Fibroblast of the conjunctiva (primary cell): ENCODE data around the gene CEP112.

Experiments
- DNase-seq: peaks from one replicate; pipeline ENCODE4 v3.0.0-alpha.2; 2010; ENCODE audit warnings: low read depth

The CEP112 gene

DNA sequence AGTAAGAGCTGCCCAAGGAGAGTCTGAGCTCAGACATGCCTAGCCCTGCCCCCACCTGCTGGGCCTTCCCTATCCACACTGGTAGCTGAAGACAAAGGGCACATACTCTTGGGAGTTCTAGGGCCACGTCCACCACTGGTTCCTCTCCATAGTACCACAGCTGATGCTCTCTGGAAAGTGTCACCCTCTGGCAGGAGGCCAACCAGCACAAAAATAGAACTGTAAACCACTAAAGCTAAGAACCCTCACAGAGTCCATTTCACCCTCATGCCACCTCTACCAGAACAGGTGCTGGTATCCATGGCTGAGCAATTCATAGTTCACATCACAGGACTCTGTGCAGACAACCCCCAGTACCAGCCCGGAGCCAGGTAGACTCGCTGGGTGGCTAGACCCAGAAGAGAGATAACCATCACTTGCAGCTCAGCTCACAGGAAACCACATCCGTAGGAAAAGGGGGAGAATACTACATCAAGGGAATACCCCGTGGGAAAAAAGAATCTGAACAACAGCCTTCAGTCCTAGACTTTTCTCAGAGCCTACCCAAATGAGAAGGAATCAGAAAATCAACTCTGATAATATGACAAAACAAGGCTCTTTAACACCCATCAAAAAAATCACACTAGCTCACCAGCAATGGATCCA, 115.3 kb downstream of the CEP112 start:
- DNase-seq = no peak

DNA sequence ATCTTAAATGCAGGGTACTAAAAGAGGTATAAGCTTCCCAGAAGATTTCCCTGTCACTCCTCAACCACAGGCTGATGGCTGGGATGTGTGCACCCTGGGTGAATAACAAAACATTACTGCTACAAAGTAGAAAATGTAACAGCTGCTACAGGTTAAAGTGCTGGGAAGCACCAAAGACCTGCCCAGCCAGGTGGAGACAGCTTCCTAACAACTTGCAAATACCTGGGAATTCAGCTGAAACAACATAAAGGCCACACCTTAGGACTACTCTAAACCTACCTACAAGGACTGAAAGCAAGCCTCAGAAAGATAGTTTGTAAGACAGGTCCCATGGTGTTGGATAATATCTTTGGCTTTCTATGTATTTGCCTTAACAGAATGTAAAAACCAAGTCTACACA, 118.5 kb downstream of the CEP112 start:
- DNase-seq = no peak

GRCh38 chr17:66063686-66064085, 128.2 kb downstream of the CEP112 start:
- no peak for DNase-seq

GRCh38 chr17:66056148-66056547, 135.8 kb downstream of the CEP112 start:
- no peak for DNase-seq

DNA sequence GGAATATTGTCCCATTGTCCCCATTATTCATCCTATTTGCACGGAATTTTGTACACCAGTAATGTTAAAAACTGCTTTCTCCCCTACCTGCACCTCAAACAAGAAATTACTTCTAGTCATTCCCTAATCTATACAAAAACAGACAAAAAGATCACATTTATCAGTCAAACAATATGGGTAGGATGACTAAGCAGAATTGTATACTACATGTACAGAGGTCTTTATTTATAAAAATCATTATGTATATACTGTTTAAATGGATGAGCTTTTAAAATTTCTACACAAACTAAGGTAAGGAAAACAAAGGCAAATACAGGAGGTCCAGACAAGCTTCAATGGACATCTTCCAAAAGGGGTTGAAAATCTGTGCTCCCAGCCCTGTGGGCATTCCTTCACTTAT, 137.7 kb downstream of the CEP112 start:
- DNase-seq = no peak

DNA sequence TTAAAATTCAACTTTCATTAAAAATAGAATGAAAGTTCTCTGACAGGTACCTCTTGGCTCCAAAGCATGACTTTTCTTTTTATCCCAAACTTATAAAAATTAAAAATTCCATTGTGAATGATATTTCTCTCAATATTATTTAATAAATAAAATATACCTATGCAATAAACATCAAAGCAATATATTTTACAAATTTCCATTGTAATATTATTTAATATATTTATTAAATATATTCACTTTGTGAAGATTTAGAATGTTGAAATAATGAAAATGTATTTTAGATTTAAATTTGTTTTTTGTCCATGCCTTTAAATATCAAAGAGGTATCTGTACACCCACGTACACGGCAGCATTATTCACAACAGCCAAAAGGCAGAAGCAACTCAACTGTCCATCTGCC, 147.8 kb downstream of the CEP112 start:
- DNase-seq = no peak

DNA sequence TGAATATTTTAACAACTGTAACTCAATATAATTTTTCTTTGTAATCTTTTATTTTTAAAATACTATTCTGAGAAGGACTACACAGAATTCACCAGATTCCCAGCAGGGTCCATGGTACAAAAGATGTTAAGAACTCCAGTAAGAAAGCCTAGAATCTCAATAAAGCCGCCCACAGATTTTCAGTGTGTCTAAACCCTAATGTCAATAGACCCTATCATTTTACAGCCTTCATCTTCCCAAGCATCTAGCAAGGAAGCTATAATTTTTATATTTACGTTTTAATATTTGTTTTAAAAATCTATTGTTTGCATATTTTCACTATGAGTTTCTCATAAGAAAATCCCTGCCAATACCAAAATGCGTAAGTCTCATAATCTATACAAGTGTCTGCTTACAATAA, 148.5 kb downstream of the CEP112 start:
- DNase-seq = no peak

DNA sequence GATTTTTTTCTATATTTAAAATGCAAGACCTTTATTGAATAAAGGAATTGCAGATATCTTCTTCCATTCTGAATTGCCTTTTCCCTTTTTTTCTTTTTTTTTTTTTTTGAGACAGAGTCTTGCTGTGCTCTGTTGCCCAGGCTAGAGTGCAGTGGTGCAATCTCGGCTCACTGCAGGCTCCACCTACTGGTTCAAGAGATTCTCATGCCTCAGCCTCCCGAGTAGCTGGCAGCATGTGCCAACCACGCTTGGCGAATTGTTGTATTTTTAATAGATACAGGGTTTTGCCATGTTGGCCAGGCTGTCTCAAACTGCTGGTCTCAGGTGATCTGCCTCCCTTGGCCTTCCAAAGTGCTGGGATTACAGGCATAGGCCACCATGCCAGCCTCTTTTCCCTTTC, 151.5 kb downstream of the CEP112 start:
- no peak for DNase-seq

DNA sequence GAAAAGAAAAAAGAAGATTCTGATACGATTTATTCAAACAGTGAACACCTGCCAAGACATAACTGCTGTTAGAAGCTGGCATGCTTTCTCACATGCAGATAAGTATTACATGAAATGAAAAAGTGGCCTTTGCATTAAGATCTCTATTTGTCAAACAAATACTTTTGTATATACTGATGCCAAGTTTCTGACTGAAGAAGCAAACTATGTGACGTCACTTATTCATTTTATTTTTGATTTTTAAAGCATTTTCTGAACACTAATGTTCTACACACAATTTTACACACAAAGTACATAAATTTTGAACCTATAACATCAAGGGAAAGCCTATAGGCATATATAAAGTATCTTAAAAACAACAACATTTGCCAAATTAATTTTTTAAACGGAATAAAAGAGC, 153.8 kb downstream of the CEP112 start:
- no peak for DNase-seq

GRCh38 chr17:66037221-66037620, 154.7 kb downstream of the CEP112 start:
- DNase-seq = no peak

DNA sequence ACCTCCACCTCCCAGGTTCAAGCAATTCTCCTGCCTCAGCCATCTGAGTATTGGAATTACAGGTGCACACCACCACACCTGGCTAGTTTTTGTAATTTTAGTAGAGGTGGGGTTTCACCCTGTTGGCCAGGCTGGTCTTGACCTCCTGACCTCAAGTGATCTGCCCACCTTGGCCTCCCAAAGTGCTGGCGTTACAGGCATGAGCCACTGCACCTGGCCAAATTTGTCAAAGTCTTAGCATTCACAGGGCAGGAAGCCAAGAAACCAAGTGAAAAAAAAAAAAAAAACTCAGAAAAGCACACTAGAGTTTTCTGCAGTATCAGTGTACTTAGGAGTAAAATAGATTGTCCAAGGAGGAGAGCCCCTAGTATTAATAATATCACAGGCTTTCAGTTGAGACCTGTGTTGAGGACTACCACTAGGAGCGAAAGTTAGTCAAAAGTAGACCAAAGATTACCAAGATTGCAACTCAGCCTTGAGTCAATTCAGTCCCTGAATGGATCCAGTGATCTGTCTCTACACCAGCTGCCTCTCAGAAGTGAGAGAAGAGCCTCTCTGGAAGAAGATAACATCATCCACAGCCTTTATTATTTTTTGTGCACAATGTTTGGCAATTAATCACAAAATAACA, 159.7 kb downstream of the CEP112 start:
- no peak for DNase-seq

GRCh38 chr17:66025551-66025950, 166.4 kb downstream of the CEP112 start:
- no peak for DNase-seq

DNA sequence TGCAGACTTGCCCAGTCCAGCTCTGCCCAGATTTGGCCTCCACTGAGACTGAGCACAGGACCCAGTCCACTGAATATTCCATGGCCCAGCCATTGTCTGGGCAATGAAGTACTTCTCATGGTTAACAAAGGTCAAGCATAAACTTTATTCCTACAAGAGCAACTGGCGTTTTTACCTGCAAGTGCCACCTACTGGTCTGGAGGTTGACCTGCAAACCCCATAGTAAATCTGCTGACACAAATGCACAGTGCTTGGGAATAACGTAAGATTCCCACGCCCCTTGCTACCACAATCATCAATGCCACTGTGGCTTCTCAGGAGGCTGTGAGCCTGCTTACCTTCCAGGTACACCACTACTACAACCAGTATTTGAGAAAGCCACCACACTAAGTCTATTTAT, 170.2 kb downstream of the CEP112 start:
- no peak for DNase-seq

DNA sequence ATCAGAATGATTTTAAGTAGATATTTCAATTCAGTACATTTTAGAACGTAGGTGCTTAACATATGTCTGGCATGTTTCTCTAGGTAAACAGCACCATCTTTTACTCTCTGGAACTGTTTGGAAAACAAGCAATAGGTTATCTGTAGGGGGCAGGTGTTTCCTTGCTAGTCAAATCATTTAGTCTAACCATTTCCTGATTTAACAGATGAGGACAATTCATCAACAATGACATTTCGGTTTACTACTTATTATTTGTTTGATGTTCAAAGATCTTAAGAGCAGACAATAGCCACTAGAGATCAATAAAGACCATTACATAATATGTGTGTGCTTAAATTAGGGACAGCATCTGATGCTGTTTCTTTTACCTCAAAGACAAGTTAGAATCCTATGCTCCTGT, 173.1 kb downstream of the CEP112 start:
- no peak for DNase-seq

DNA sequence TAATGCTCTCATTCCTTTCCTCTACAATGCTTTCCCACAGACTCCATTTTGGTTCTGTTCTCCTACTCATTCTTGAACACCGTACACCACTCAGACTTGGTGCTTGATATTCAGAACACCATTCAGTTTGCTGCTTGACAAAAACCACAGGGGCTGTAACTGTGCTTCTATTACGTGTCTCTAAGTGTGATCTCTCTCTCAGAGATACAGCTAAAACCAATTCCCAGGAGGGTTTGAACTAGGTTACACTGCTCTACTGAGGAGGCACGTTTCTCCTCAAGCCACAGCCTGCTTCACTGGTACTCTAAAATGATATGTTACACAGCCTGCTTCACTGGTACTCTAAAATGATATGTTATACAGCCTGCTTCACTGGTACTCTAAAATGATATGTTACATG, 175.7 kb downstream of the CEP112 start:
- no peak for DNase-seq

- no peak for DNase-seq
Observed at GRCh38 chr17:66008680-66009079, 183.3 kb downstream of the CEP112 start.

- no peak for DNase-seq
Observed at GRCh38 chr17:66006654-66007053, 185.3 kb downstream of the CEP112 start.

- no peak for DNase-seq
Observed at GRCh38 chr17:66002812-66003211, 189.1 kb downstream of the CEP112 start.

DNA sequence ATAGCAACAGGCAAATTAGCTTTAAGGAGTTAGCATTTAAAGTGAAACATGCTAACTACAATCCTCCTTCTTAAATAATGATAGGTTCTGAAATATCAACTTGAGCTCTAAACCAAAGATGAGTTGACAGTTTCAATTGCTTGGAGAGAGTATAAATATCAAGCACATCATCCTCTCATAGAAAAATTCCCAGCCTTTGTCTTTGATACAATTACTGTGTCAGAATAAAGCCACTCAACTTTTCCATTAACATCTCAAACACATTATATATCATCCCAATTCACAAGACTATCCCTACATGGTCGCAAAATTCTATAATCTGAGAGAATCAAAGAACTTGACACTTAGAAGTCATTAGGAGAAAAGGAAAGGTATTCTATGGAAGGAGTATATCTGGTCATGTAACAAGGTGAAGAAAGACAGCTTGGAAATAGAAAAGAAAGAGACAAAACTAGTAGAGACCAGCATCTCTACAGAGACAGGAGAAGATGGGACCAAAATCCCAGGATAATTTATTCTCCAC, 189.8 kb downstream of the CEP112 start:
- no peak for DNase-seq

DNA sequence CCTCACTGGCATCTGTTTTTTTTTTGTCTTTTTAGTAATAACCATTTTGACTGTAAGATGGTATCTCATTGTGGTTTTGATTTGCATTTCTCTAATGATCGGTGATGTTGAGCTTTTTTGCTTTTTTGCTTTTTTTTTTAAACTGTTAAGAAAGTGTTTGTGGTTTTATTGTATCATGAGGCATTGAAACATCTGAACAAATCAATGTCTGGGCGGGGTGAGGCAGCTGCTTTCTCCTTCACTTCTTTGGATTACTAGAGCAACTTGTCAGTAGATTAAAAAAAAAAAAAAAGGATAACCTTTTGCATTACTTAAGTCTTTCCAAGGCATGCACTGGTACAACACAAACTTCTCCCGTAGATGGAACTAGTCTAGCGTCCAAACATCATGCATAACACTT, 191.7 kb downstream of the CEP112 start:
- no peak for DNase-seq

- DNase-seq = no peak
Observed at GRCh38 chr17:65998675-65999074, 193.3 kb downstream of the CEP112 start.

DNA sequence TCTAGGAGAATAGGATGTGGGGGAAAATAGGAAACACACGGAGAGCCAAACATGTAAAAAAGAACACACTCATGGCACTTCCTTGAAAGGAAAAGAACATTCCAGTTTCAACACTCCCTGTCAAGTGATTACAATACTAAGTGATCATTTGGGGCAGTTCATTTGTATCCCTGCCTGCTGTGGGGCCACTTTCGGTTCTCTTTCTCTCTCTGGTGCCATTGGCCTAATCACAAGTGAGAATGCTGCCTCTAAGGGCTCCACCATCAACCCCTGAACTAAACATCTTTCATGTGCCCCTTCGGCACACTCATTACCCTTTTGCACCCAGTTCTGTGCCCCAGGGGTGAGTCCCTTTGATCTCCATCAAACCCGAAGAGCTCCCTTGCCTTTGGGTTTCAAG, 197.3 kb downstream of the CEP112 start:
- DNase-seq = no peak

DNA sequence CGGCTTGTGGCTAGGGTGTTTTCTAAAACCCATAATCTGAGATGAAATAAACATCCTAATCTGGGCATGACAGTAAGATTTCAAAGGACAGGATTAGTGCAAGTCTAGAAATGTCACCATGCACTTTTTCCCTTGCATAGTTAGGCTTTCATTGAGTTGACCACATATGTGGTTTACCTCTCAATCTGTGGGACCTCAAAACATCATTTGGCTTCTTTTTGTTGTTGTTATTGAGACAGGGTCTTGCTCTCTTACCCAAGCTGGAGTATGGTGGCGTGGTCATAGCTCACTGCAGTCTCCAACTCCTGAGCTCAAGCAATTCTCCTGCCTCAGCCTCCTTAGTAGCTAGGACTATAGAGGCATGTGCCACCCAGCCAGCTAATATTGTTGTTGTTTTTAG, 197.8 kb downstream of the CEP112 start:
- DNase-seq = no peak

DNA sequence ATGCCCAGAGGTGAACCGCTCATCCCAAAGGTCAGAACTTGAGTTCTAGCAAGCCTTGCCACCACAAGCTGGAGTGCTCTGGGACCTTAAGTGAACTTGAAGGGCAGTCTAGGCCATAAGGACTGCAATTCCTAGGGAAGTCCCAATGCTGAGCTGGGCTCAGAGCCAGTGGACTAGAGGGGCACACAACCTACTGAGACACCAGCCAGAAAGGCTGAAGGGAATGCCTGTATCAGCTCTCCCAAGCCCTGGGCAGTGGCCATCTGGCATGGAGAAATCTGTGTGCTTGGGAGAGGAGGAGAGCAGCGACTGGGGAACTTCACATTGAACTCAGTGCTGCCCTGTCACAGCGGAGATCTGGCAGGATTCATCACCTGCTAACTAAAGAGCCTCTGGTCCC, 201.3 kb downstream of the CEP112 start:
- no peak for DNase-seq
